H1 (cell line): ENCODE measurements around the gene KLK1. TPM values are rescaled to one million over a fixed set of nuclear protein-coding genes. Genes with fewer than 3 reads are reported as not detected.

Source experiments
- CTCF ChIA-PET: fragments of 300-600 bp; sonication (Branson Sonifier 250); formaldehyde crosslinking; loops from one replicate; lab custom pipeline; 2021; ENCODE audit not compliant: partially characterized antibody; lab: Charles Lee
- POLR2A ChIA-PET: fragments of 300-600 bp; sonication (Branson Sonifier 250); formaldehyde crosslinking; loops from one replicate; lab custom pipeline; 2021; ENCODE audit warnings: inconsistent platforms; ENCODE audit not compliant: partially characterized antibody; lab: Charles Lee
- DNase-seq, 2 experiments: peaks; one replicate each; pipeline versions ENCODE4 v3.0.0 to v3.0.0-alpha.2; 2010 to 2022; ENCODE audit warnings: low spot score in 2 of 2, low read depth in 1 of 2, mixed read lengths in 1 of 2
- FAIRE-seq: peaks from 2 replicates; lab custom pipeline; 2011; peaks lifted over from hg19 to GRCh38; lab: Jason Lieb, UNC
- H2AFZ ChIP-seq: 2 replicates; pipeline ENCODE4 v1.8.1; 2012; ENCODE audit warnings: low read length, inconsistent platforms
- H2AK5ac ChIP-seq: 2 replicates; pipeline ENCODE4 v1.6.1; 2013; ENCODE audit warnings: low read depth, low read length
- H2BK120ac ChIP-seq: replicated peaks from 2 replicates; pipeline ENCODE3; 2013; ENCODE audit warnings: low read depth, low read length, inconsistent platforms
- H2BK12ac ChIP-seq: 2 replicates; pipeline ENCODE4 v1.6.1; 2013; ENCODE audit warnings: low read depth, low read length
- H2BK15ac ChIP-seq: 2 replicates; pipeline ENCODE4 v1.6.1; 2013; ENCODE audit warnings: low read length
- H2BK20ac ChIP-seq: 2 replicates; pipeline ENCODE4 v1.6.1; 2013; ENCODE audit warnings: low read length
- H2BK5ac ChIP-seq: 2 replicates; pipeline ENCODE4 v1.6.1; 2013; ENCODE audit warnings: low read depth, low read length
- H3K14ac ChIP-seq: 2 replicates; pipeline ENCODE4 v1.6.1; 2013; ENCODE audit warnings: inconsistent platforms; ENCODE audit not compliant: insufficient read length
- H3K18ac ChIP-seq: 2 replicates; pipeline ENCODE4 v1.6.1; 2013; ENCODE audit warnings: low read length; ENCODE audit errors: extremely low read depth
- H3K23ac ChIP-seq: 2 replicates; pipeline ENCODE4 v1.6.1; 2013; ENCODE audit warnings: inconsistent platforms; ENCODE audit not compliant: insufficient read length
- H3K23me2 ChIP-seq: 2 replicates; pipeline ENCODE4 v1.6.1; 2013; ENCODE audit warnings: low read depth, low read length
- H3K27ac ChIP-seq: 2 replicates; pipeline ENCODE4 v1.6.1; 2011; ENCODE audit warnings: low read depth, low read length, inconsistent platforms
- H3K27me3 ChIP-seq, 4 experiments: replicated peaks in 1 of 4; 1 replicate in 1 of 4; 2 replicates in 3 of 4; pipeline versions ENCODE4 v1.6.1 to v1.8.1; 2011 to 2013; ENCODE audit warnings: low read length in 3 of 4, mild to moderate bottlenecking in 3 of 4, inconsistent platforms in 2 of 4, mixed read lengths in 2 of 4, moderate library complexity in 1 of 4; ENCODE audit not compliant: control insufficient read depth in 3 of 4, insufficient read depth in 3 of 4; ENCODE audit errors: extremely low read depth in 1 of 4
- H3K36me3 ChIP-seq, 4 experiments: 2 replicates each; pipeline versions ENCODE4 v1.6.1 to v1.8.1; 2011 to 2013; ENCODE audit warnings: mild to moderate bottlenecking in 4 of 4, low read length in 3 of 4, moderate library complexity in 2 of 4, control low read depth in 1 of 4, inconsistent platforms in 1 of 4; ENCODE audit not compliant: insufficient read depth in 4 of 4, control insufficient read depth in 2 of 4
- H3K4ac ChIP-seq: replicated peaks from 2 replicates; pipeline ENCODE3; 2013; ENCODE audit warnings: low read length, low read depth, mixed read lengths, inconsistent platforms; ENCODE audit not compliant: insufficient read length
- H3K4me1 ChIP-seq, 4 experiments: replicated peaks in 1 of 4; 1 replicate in 1 of 4; 2 replicates in 3 of 4; pipeline versions ENCODE4 v1.6.1 to v1.8.1; 2011 to 2013; ENCODE audit warnings: low read length in 3 of 4, inconsistent platforms in 2 of 4, mixed read lengths in 1 of 4; ENCODE audit not compliant: insufficient read depth in 4 of 4, control insufficient read depth in 3 of 4
- H3K4me2 ChIP-seq, 2 experiments: 2 replicates each; pipeline versions ENCODE4 v1.6.1 to v1.8.1; 2011 to 2013; ENCODE audit warnings: low read depth in 2 of 2, low read length in 2 of 2, control low read depth in 1 of 2, inconsistent platforms in 1 of 2, mild to moderate bottlenecking in 1 of 2; ENCODE audit not compliant: insufficient read depth in 1 of 2
- H3K4me3 ChIP-seq, 4 experiments: fragments of 200-600, 300-600 bp in 1 of 4; sonication (generic), shearing (Covaris generic), sonication (Bioruptor Twin) in 1 of 4; 2 replicates each; pipeline versions ENCODE4 v1.5.1 to v1.8.1; 2011 to 2016; ENCODE audit warnings: low read length in 4 of 4, low read depth in 3 of 4, control low read depth in 2 of 4, inconsistent platforms in 2 of 4, mild to moderate bottlenecking in 2 of 4, mixed read lengths in 1 of 4, moderate library complexity in 1 of 4; ENCODE audit not compliant: insufficient read depth in 2 of 4; ENCODE audit errors: extremely low read depth in 1 of 4
- H3K56ac ChIP-seq: replicated peaks from 2 replicates; pipeline ENCODE3; 2013; ENCODE audit warnings: low read depth, mild to moderate bottlenecking, mixed read lengths, low read length, inconsistent platforms; ENCODE audit not compliant: insufficient read length
- H3K79me1 ChIP-seq: 2 replicates; pipeline ENCODE4 v1.6.1; 2013; ENCODE audit warnings: low read depth, low read length, control low read depth
- H3K79me2 ChIP-seq, 2 experiments: 2 replicates each; pipeline versions ENCODE4 v1.6.1 to v1.8.1; 2012 to 2013; ENCODE audit warnings: low read length in 2 of 2, mild to moderate bottlenecking in 2 of 2, inconsistent platforms in 1 of 2; ENCODE audit not compliant: insufficient read depth in 2 of 2, control insufficient read depth in 1 of 2
- H3K9ac ChIP-seq, 4 experiments: replicated peaks in 1 of 4; 1 replicate in 1 of 4; 2 replicates in 3 of 4; pipeline versions ENCODE4 v1.6.1 to v1.8.1; 2011 to 2013; ENCODE audit warnings: low read depth in 3 of 4, low read length in 3 of 4, control low read depth in 2 of 4, mild to moderate bottlenecking in 2 of 4, moderate library complexity in 2 of 4, inconsistent platforms in 1 of 4; ENCODE audit errors: extremely low read depth in 1 of 4
- H3K9me3 ChIP-seq, 2 experiments: 2 replicates each; pipeline versions ENCODE4 v1.6.1 to v1.8.1; 2012 to 2013; ENCODE audit warnings: mild to moderate bottlenecking in 2 of 2, moderate library complexity in 2 of 2, control low read depth in 1 of 2, inconsistent platforms in 1 of 2, low read depth in 1 of 2, low read length in 1 of 2, mixed read lengths in 1 of 2; ENCODE audit not compliant: insufficient read depth in 2 of 2
- H4K20me1 ChIP-seq, 2 experiments: replicated peaks in 1 of 2; 2 replicates each; pipeline versions ENCODE3 to v1.8.1; 2011 to 2013; ENCODE audit warnings: inconsistent platforms in 2 of 2, low read length in 2 of 2, mild to moderate bottlenecking in 1 of 2; ENCODE audit not compliant: insufficient read depth in 2 of 2, control insufficient read depth in 1 of 2
- H4K5ac ChIP-seq: 2 replicates; pipeline ENCODE4 v1.6.1; 2013; ENCODE audit warnings: low read length, low read depth, mixed read lengths, inconsistent platforms; ENCODE audit not compliant: insufficient read length
- H4K8ac ChIP-seq: 2 replicates; pipeline ENCODE4 v1.8.0; 2013; ENCODE audit warnings: mild to moderate bottlenecking, moderate library complexity, low read length, inconsistent platforms; ENCODE audit not compliant: insufficient read depth; ENCODE audit errors: extremely low read depth
- H4K91ac ChIP-seq: replicated peaks from 2 replicates; pipeline ENCODE3; 2013; ENCODE audit warnings: low read length, mixed read lengths, inconsistent platforms; ENCODE audit not compliant: insufficient read length
- CTCF ChIP-seq, 3 experiments: IDR thresholded peaks; 1 replicate in 2 of 3; 2 replicates in 1 of 3; pipeline versions ENCODE4 v1.5.1 to v1.6.1; 2011; ENCODE audit warnings: low read length in 3 of 3, mild to moderate bottlenecking in 3 of 3, inconsistent platforms in 2 of 3, low read depth in 1 of 3, moderate library complexity in 1 of 3; ENCODE audit not compliant: insufficient read depth in 1 of 3; ENCODE audit errors: control extremely low read depth in 1 of 3
- POLR2A ChIP-seq, 2 experiments: IDR thresholded peaks; 1 replicate in 1 of 2; 2 replicates in 1 of 2; pipeline ENCODE4 v1.6.1; 2011; ENCODE audit warnings: low read depth in 2 of 2, low read length in 2 of 2, mild to moderate bottlenecking in 2 of 2; ENCODE audit errors: control extremely low read depth in 1 of 2
- RAD21 ChIP-seq, 2 experiments: IDR thresholded peaks in 1 of 2; conservative IDR thresholded peaks in 1 of 2; 2 replicates each; pipeline ENCODE4 v1.6.1; 2011; ENCODE audit warnings: low read depth in 2 of 2, low read length in 2 of 2, improper control_type of control experiment in 1 of 2, inconsistent platforms in 1 of 2, mild to moderate bottlenecking in 1 of 2, moderate library complexity in 1 of 2
- SRF ChIP-seq: IDR thresholded peaks from 2 replicates; pipeline ENCODE4 v1.6.1; 2011; ENCODE audit warnings: mild to moderate bottlenecking, low read depth, low read length, moderate library complexity
- TEAD4 ChIP-seq: IDR thresholded peaks from 2 replicates; pipeline ENCODE4 v1.6.1; 2012; ENCODE audit warnings: low read depth, low read length, inconsistent platforms, mixed read lengths
- WGBS, 2 experiments: shearing (Covaris generic) in 1 of 2; methylation state at CpG; one replicate each; pipeline versions ENCODE4 v1.1.6 to v1.1.7; 2013 to 2015; ENCODE audit warnings: low lambda C conversion rate in 2 of 2, mixed read lengths in 2 of 2, inconsistent platforms in 1 of 2, low coverage in 1 of 2, missing lambda C conversion rate in 1 of 2; ENCODE audit not compliant: insufficient replicate concordance in 2 of 2, insufficient coverage in 1 of 2, insufficient read length in 1 of 2; ENCODE audit errors: extremely low coverage in 1 of 2, missing lambda C conversion rate in 1 of 2; 5-methylcytosine and 5-hydroxymethylcytosine counted together
- polyA plus RNA-seq, 7 experiments: library from polyadenylated mRNA; depleted of rRNA in 3 of 7; stranded (reverse) in 5 of 7; unstranded in 2 of 7; fragments of >200 nt in 5 of 7; fragments of 200-250 nt in 2 of 7; gene quantifications; 1 replicate in 5 of 7; 2 replicates in 1 of 7; 4 replicates in 1 of 7; pipeline versions ENCODE4 v1.2.1 to v1.2.3, GENCODE V29; 2011 to 2013; ENCODE audit warnings: missing spikeins in 2 of 7, mixed read lengths in 2 of 7
- total RNA-seq: library from RNA; stranded (reverse); fragmentation: NEBNext Ultra II Directional; extraction: Animal tissue kit (Norgen Biotek cat#: 25700); gene quantifications from 2 replicates; pipeline ENCODE4 v1.2.1, GENCODE V29; 2021

Gene KLK1
- total and polyA plus RNA-seq, 2 of the 8 experiments (the other 6 are each of a cell fraction or from before 2014, with no cell fraction given), result 3.4 to 4.0 TPM

- Histone ChIP-seq H2BK120ac (no peak overlapping the region), H4K91ac (no peak overlapping the region), H4K5ac (no peak overlapping the region), H3K4me1 (peaks cover 0 to 14% (median 6%) of the 10 kb centered on the region in 4 experiments; a peak in 5 of 7 replicates), H3K4me3 (no peak overlapping the region), H3K9ac (no peak overlapping the region; a peak in 1 of 7 replicates), H2BK12ac (no peak overlapping the region), H3K18ac (0 out of 2 replicates have a peak overlapping the region, but pooled peaks have one; percentile 14), H2BK5ac (no peak overlapping the region), H3K56ac (no peak overlapping the region), H2AK5ac (no peak overlapping the region), H3K23me2 (no peaks in the 10 kb centered on the region), H3K27me3 (no peaks in the 10 kb centered on the region; a peak in 1 of 7 replicates), H3K79me2 (peaks cover 0 to 16% of the 10 kb centered on the region in 2 experiments; a peak in 2 of 4 replicates), H2BK20ac (no peak overlapping the region), H4K8ac (no peak overlapping the region), H2AFZ (no peak overlapping the region), H3K9me3 (no peaks in the 10 kb centered on the region), H3K14ac (no peak overlapping the region), H3K27ac (no peak overlapping the region), H3K23ac (no peak overlapping the region), H3K79me1 (peaks cover 7% of the 10 kb centered on the region), H3K4ac (no peak overlapping the region), H2BK15ac (no peak overlapping the region), H4K20me1 (peaks cover 43 to 44% of the 10 kb centered on the region in 2 experiments), H3K36me3 (peaks cover 23 to 51% (median 39%) of the 10 kb centered on the region in 4 experiments; a peak in 7 of 8 replicates), H3K4me2 (no peak overlapping the region)
- CTCF ChIA-PET, result interaction anchor here (0.9 to 2.3 kb wide), 10 partner anchors 10 to 412 kb away, joined by 3 to 15 read pairs (median 6); partner anchors contain the start of gene POLD1
- FAIRE-seq, result no peak
- DNase-seq, result no peak
- TF ChIP-seq RAD21 (IDR thresholded peaks at IDR 0.05 in 1 of 2, conservative IDR thresholded peaks at IDR 0.05 in 1 of 2; ENCODE audit: low read depth in 2 of 2, low read length in 2 of 2) (peak; percentile 10 to 27; a peak in 1 of 4 replicates), POLR2A (IDR thresholded peaks at IDR 0.05; ENCODE audit: control extremely low read depth in 1 of 2, low read depth in 2 of 2, low read length in 2 of 2) (peak; percentile 51 to 80), TEAD4 (no peak), SRF (no peak), CTCF (IDR thresholded peaks at IDR 0.05; ENCODE audit: control extremely low read depth in 1 of 3, insufficient read depth in 1 of 3, low read depth in 1 of 3, low read length in 3 of 3) (peak; percentile 15 to 44 (median 33); a peak in 3 of 4 replicates)
- WGBS, 2 experiments, result 82% methylated on average over 9 of the region's 9 CpGs; no CpG with 5 or more reads in 1 of the 2 experiments
- POLR2A ChIA-PET, result interaction anchor here (0.6 to 15.0 kb wide), 27 partner anchors 6 to 312 kb away, joined by 3 to 275 read pairs (median 6); partner anchors contain the start of genes CLEC11A, KLK1, KLK15 and KLK3
Measured at GRCh38 chr19:50796128-50796633, 27.4 kb downstream of the KLK1 start.
